ENCODE data around the gene WNT16. TPM values are rescaled to one million over a fixed set of nuclear protein-coding genes. Genes with fewer than 3 reads are reported as not detected.

The WNT16 gene
- total and polyA plus RNA-seq, 2 donors (not counting 1 experiment from before 2014, with no cell fraction given): 1.2 to 3.8 TPM

- Histone ChIP-seq H3K79me2 (ENCODE audit: control insufficient read depth, insufficient read depth, low read length) (no peaks in the 10 kb centered on the region), H4K20me1 (ENCODE audit: control insufficient read depth, extremely low read depth, insufficient read depth, low read length) (no peaks in the 10 kb centered on the region), H3K36me3 (ENCODE audit: control insufficient read depth, insufficient read depth, low read length) (no peaks in the 10 kb centered on the region), H3K9me3 (ENCODE audit: control insufficient read depth, insufficient read depth, low read depth, low read length) (no peaks in the 10 kb centered on the region), H3K4me3 (replicated peaks in 1 of 4; ENCODE audit: control extremely low read depth in 1 of 4, insufficient read depth in 1 of 4, low read depth in 3 of 4, low read length in 4 of 4) (no peak overlapping the region), H3K4me2 (ENCODE audit: extremely low read depth, insufficient read depth, low read length) (no peak overlapping the region), H3K4me1 (ENCODE audit: control insufficient read depth, extremely low read depth, insufficient read depth, low read length) (no peaks in the 10 kb centered on the region), H3K27me3 (ENCODE audit: control insufficient read depth, insufficient read depth, low read length) (no peaks in the 10 kb centered on the region), H3K27ac (ENCODE audit: insufficient read depth, low read length) (no peak overlapping the region), H3K9ac (ENCODE audit: insufficient read depth, low read length) (no peak overlapping the region), H2AFZ (ENCODE audit: low read length) (no peak overlapping the region)
- TF ChIP-seq CTCF (conservative IDR thresholded peaks at IDR 0.05 in 1 of 2, IDR thresholded peaks at IDR 0.05 in 1 of 2; ENCODE audit: low read depth in 1 of 2, low read length in 2 of 2) (peak; percentile 14 to 22), EZH2 (IDR thresholded peaks at IDR 0.05; ENCODE audit: low read length, missing control alignments) (no peak)
- DNase-seq (ENCODE audit: low read depth in 2 of 2): peak in 1 of 2 donors; percentile 51
These were observed 8.6 kb downstream of the WNT16 start for GRCh38 chr7:121337398-121337797.

- Histone ChIP-seq H4K20me1 (ENCODE audit: control insufficient read depth, extremely low read depth, insufficient read depth, low read length) (no peaks in the 10 kb centered on the region), H3K9ac (ENCODE audit: insufficient read depth, low read length) (no peak overlapping the region), H2AFZ (ENCODE audit: low read length) (no peak overlapping the region), H3K4me3 (replicated peaks in 1 of 4; ENCODE audit: control extremely low read depth in 1 of 4, insufficient read depth in 1 of 4, low read depth in 3 of 4, low read length in 4 of 4) (no peak overlapping the region), H3K36me3 (ENCODE audit: control insufficient read depth, insufficient read depth, low read length) (no peaks in the 10 kb centered on the region), H3K79me2 (ENCODE audit: control insufficient read depth, insufficient read depth, low read length) (no peaks in the 10 kb centered on the region), H3K4me1 (ENCODE audit: control insufficient read depth, extremely low read depth, insufficient read depth, low read length) (no peaks in the 10 kb centered on the region), H3K4me2 (ENCODE audit: extremely low read depth, insufficient read depth, low read length) (no peak overlapping the region), H3K9me3 (ENCODE audit: control insufficient read depth, insufficient read depth, low read depth, low read length) (no peaks in the 10 kb centered on the region), H3K27me3 (ENCODE audit: control insufficient read depth, insufficient read depth, low read length) (no peaks in the 10 kb centered on the region), H3K27ac (ENCODE audit: insufficient read depth, low read length) (no peak overlapping the region)
- DNase-seq (ENCODE audit: low read depth in 2 of 2): no peak
- TF ChIP-seq EZH2 (IDR thresholded peaks at IDR 0.05; ENCODE audit: low read length, missing control alignments) (no peak), CTCF (conservative IDR thresholded peaks at IDR 0.05 in 1 of 2, IDR thresholded peaks at IDR 0.05 in 1 of 2; ENCODE audit: low read depth in 1 of 2, low read length in 2 of 2) (no peak)
These were observed 10.3 kb downstream of the WNT16 start for GRCh38 chr7:121339082-121339481.

- H3K27ac ChIP-seq (ENCODE audit: insufficient read depth, low read length): no peak overlapping the region
- no peak overlapping the region for H3K4me2 ChIP-seq (ENCODE audit: extremely low read depth, insufficient read depth, low read length)
- no peaks in the 10 kb centered on the region for H3K36me3 ChIP-seq (ENCODE audit: control insufficient read depth, insufficient read depth, low read length)
- no peak overlapping the region for H2AFZ ChIP-seq (ENCODE audit: low read length)
- no peaks in the 10 kb centered on the region for H3K27me3 ChIP-seq (ENCODE audit: control insufficient read depth, insufficient read depth, low read length)
- no peak overlapping the region for H3K4me3 ChIP-seq (replicated peaks in 1 of 4; ENCODE audit: control extremely low read depth in 1 of 4, insufficient read depth in 1 of 4, low read depth in 3 of 4, low read length in 4 of 4)
- H3K79me2 ChIP-seq (ENCODE audit: control insufficient read depth, insufficient read depth, low read length): no peaks in the 10 kb centered on the region
- H3K4me1 ChIP-seq (ENCODE audit: control insufficient read depth, extremely low read depth, insufficient read depth, low read length): no peaks in the 10 kb centered on the region
- no peak for DNase-seq (ENCODE audit: low read depth in 2 of 2)
- H4K20me1 ChIP-seq (ENCODE audit: control insufficient read depth, extremely low read depth, insufficient read depth, low read length): no peaks in the 10 kb centered on the region
- no peak overlapping the region for H3K9ac ChIP-seq (ENCODE audit: insufficient read depth, low read length)
- no peak for TF ChIP-seq CTCF (conservative IDR thresholded peaks at IDR 0.05 in 1 of 2, IDR thresholded peaks at IDR 0.05 in 1 of 2; ENCODE audit: low read depth in 1 of 2, low read length in 2 of 2)
- no peak for TF ChIP-seq EZH2 (IDR thresholded peaks at IDR 0.05; ENCODE audit: low read length, missing control alignments)
- no peaks in the 10 kb centered on the region for H3K9me3 ChIP-seq (ENCODE audit: control insufficient read depth, insufficient read depth, low read depth, low read length)
These were observed 13.1 kb downstream of the WNT16 start for GRCh38 chr7:121341933-121342332.

All from fibroblast of lung (primary cell).